Measurements from ENCODE around the gene NRTN.

NRTN gene

GRCh38 chr19:5809469-5809868, 4.6 kb downstream of the NRTN start:
- no peaks in the 10 kb centered on the region for H3K9me3 ChIP-seq (ENCODE audit: insufficient read depth, low read depth, low read length)
- H3K9me2 ChIP-seq (replicated peaks; ENCODE audit: low read depth, low read length), result no peaks in the 10 kb centered on the region
- no peak overlapping the region for H2AFZ ChIP-seq (ENCODE audit: low read length)
- TF ChIP-seq EZH2phosphoT487 (IDR thresholded peaks at IDR 0.05; ENCODE audit: borderline replicate concordance), result no peak
- TF ChIP-seq, protein P1, sequence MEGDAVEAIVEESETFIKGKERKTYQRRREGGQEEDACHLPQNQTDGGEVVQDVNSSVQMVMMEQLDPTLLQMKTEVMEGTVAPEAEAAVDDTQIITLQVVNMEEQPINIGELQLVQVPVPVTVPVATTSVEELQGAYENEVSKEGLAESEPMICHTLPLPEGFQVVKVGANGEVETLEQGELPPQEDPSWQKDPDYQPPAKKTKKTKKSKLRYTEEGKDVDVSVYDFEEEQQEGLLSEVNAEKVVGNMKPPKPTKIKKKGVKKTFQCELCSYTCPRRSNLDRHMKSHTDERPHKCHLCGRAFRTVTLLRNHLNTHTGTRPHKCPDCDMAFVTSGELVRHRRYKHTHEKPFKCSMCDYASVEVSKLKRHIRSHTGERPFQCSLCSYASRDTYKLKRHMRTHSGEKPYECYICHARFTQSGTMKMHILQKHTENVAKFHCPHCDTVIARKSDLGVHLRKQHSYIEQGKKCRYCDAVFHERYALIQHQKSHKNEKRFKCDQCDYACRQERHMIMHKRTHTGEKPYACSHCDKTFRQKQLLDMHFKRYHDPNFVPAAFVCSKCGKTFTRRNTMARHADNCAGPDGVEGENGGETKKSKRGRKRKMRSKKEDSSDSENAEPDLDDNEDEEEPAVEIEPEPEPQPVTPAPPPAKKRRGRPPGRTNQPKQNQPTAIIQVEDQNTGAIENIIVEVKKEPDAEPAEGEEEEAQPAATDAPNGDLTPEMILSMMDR (conservative IDR thresholded peaks at IDR 0.05; ENCODE audit: low read length), result no peak
- no peaks in the 10 kb centered on the region for H3K36me3 ChIP-seq (ENCODE audit: insufficient read depth, low read length)
- no peaks in the 10 kb centered on the region for H3K4me1 ChIP-seq (ENCODE audit: insufficient read depth, low read length, poor library complexity, severe bottlenecking)
- H3K9ac ChIP-seq (ENCODE audit: low read depth, low read length, poor library complexity, severe bottlenecking), result no peak overlapping the region
- no peaks in the 10 kb centered on the region for H3K79me2 ChIP-seq (ENCODE audit: insufficient read depth, low read length)
- H3K4me3 ChIP-seq (ENCODE audit: low read length, poor library complexity, severe bottlenecking), result no peak overlapping the region
- no peaks in the 10 kb centered on the region for H4K20me1 ChIP-seq (ENCODE audit: insufficient read depth, low read length, poor library complexity, severe bottlenecking)
- H3F3A ChIP-seq (ENCODE audit: low read depth), result no peaks in the 10 kb centered on the region
- H3K4me2 ChIP-seq (ENCODE audit: low read depth, low read length, poor library complexity, severe bottlenecking), result no peak overlapping the region
- H3K27me3 ChIP-seq (ENCODE audit: insufficient read depth, low read length, poor library complexity, severe bottlenecking), result no peaks in the 10 kb centered on the region

GRCh38 chr19:5811117-5811516, 6.2 kb downstream of the NRTN start:
- Histone ChIP-seq H3K27me3 (ENCODE audit: insufficient read depth, low read length, poor library complexity, severe bottlenecking) (no peaks in the 10 kb centered on the region), H3K4me1 (ENCODE audit: insufficient read depth, low read length, poor library complexity, severe bottlenecking) (no peaks in the 10 kb centered on the region), H3K36me3 (ENCODE audit: insufficient read depth, low read length) (no peaks in the 10 kb centered on the region), H3K4me3 (ENCODE audit: low read length, poor library complexity, severe bottlenecking) (no peak overlapping the region), H3K79me2 (ENCODE audit: insufficient read depth, low read length) (no peaks in the 10 kb centered on the region), H3F3A (ENCODE audit: low read depth) (no peaks in the 10 kb centered on the region), H3K4me2 (ENCODE audit: low read depth, low read length, poor library complexity, severe bottlenecking) (no peak overlapping the region), H3K9ac (ENCODE audit: low read depth, low read length, poor library complexity, severe bottlenecking) (no peak overlapping the region), H2AFZ (ENCODE audit: low read length) (no peak overlapping the region), H3K9me3 (ENCODE audit: insufficient read depth, low read depth, low read length) (no peaks in the 10 kb centered on the region), H3K9me2 (replicated peaks; ENCODE audit: low read depth, low read length) (no peaks in the 10 kb centered on the region), H4K20me1 (ENCODE audit: insufficient read depth, low read length, poor library complexity, severe bottlenecking) (no peaks in the 10 kb centered on the region)
- TF ChIP-seq, protein P1 (conservative IDR thresholded peaks at IDR 0.05; ENCODE audit: low read length), result no peak
- TF ChIP-seq EZH2phosphoT487 (IDR thresholded peaks at IDR 0.05; ENCODE audit: borderline replicate concordance), result no peak

GRCh38 chr19:5814123-5814851, 9.4 kb downstream of the NRTN start:
- Histone ChIP-seq H3K9me3 (ENCODE audit: insufficient read depth, low read depth, low read length) (no peaks in the 10 kb centered on the region), H3K27me3 (ENCODE audit: insufficient read depth, low read length, poor library complexity, severe bottlenecking) (no peaks in the 10 kb centered on the region), H3F3A (ENCODE audit: low read depth) (no peaks in the 10 kb centered on the region), H3K4me1 (ENCODE audit: insufficient read depth, low read length, poor library complexity, severe bottlenecking) (no peaks in the 10 kb centered on the region), H3K79me2 (ENCODE audit: insufficient read depth, low read length) (no peaks in the 10 kb centered on the region), H4K20me1 (ENCODE audit: insufficient read depth, low read length, poor library complexity, severe bottlenecking) (no peaks in the 10 kb centered on the region), H3K36me3 (ENCODE audit: insufficient read depth, low read length) (no peaks in the 10 kb centered on the region), H3K4me2 (ENCODE audit: low read depth, low read length, poor library complexity, severe bottlenecking) (no peak overlapping the region), H3K4me3 (ENCODE audit: low read length, poor library complexity, severe bottlenecking) (no peak overlapping the region), H3K9ac (ENCODE audit: low read depth, low read length, poor library complexity, severe bottlenecking) (no peak overlapping the region), H2AFZ (ENCODE audit: low read length) (no peak overlapping the region), H3K9me2 (replicated peaks; ENCODE audit: low read depth, low read length) (no peaks in the 10 kb centered on the region)
- TF ChIP-seq, protein P1 (conservative IDR thresholded peaks at IDR 0.05; ENCODE audit: low read length), result no peak
- no peak for TF ChIP-seq EZH2phosphoT487 (IDR thresholded peaks at IDR 0.05; ENCODE audit: borderline replicate concordance)
